Keratinocyte (primary cell): ENCODE data around the gene GNMT. TPM values are rescaled to one million over a fixed set of nuclear protein-coding genes. Genes with fewer than 3 reads are reported as not detected.

ENCODE experiments used
- DNase-seq: peaks from one replicate; pipeline ENCODE4 v3.0.0-alpha.2; 2011; ENCODE audit warnings: low read depth, missing footprints, low spot score
- FAIRE-seq: peaks from 2 replicates; lab custom pipeline; 2011; peaks lifted over from hg19 to GRCh38; lab: Jason Lieb, UNC
- H2AFZ ChIP-seq: 2 replicates; pipeline ENCODE4 v1.6.0; 2012; ENCODE audit warnings: low read length, control low read depth, inconsistent platforms; ENCODE audit not compliant: control insufficient read depth
- H3K27ac ChIP-seq: 2 replicates; pipeline ENCODE4 v1.5.1; 2011; ENCODE audit warnings: low read length; ENCODE audit not compliant: control insufficient read depth, insufficient read depth
- H3K27me3 ChIP-seq: 3 replicates; pipeline ENCODE4 v1.6.0; 2011; ENCODE audit warnings: low read length; ENCODE audit not compliant: control insufficient read depth, insufficient read depth; ENCODE audit errors: extremely low read depth
- H3K36me3 ChIP-seq, 2 experiments: 2 replicates in 1 of 2; 3 replicates in 1 of 2; pipeline ENCODE4 v1.5.1; 2011; ENCODE audit warnings: low read length in 2 of 2, mild to moderate bottlenecking in 1 of 2; ENCODE audit not compliant: control insufficient read depth in 2 of 2, insufficient read depth in 2 of 2; ENCODE audit errors: extremely low read depth in 1 of 2
- H3K4me1 ChIP-seq: 3 replicates; pipeline ENCODE4 v1.5.1; 2011; ENCODE audit warnings: low read length; ENCODE audit not compliant: control insufficient read depth, insufficient read depth; ENCODE audit errors: extremely low read depth
- H3K4me2 ChIP-seq: 3 replicates; pipeline ENCODE4 v1.6.0; 2011; ENCODE audit warnings: low read depth, low read length; ENCODE audit not compliant: control insufficient read depth, insufficient read depth; ENCODE audit errors: extremely low read depth
- H3K4me3 ChIP-seq, 3 experiments: fragments of 200-600 bp in 1 of 3; sonication (generic) in 1 of 3; 2 replicates in 2 of 3; 3 replicates in 1 of 3; pipeline ENCODE4 v1.5.1; 2011 to 2016; ENCODE audit warnings: low read length in 3 of 3, mild to moderate bottlenecking in 3 of 3, control low read depth in 2 of 3, inconsistent platforms in 1 of 3, low read depth in 1 of 3, mixed read lengths in 1 of 3, mixed run types in 1 of 3, moderate library complexity in 1 of 3; ENCODE audit not compliant: control insufficient read depth in 2 of 3, insufficient read depth in 2 of 3; ENCODE audit errors: extremely low read depth in 1 of 3
- H3K79me2 ChIP-seq: 2 replicates; pipeline ENCODE4 v1.6.0; 2012; ENCODE audit warnings: low read length; ENCODE audit not compliant: control insufficient read depth, insufficient read depth
- H3K9ac ChIP-seq: 3 replicates; pipeline ENCODE4 v1.6.0; 2011; ENCODE audit warnings: low read length; ENCODE audit not compliant: control insufficient read depth, insufficient read depth; ENCODE audit errors: extremely low read depth
- H3K9me1 ChIP-seq: 3 replicates; pipeline ENCODE4 v1.6.0; 2011; ENCODE audit warnings: low read length; ENCODE audit not compliant: control insufficient read depth, insufficient read depth; ENCODE audit errors: extremely low read depth
- H3K9me3 ChIP-seq: 2 replicates; pipeline ENCODE4 v1.5.1; 2012; ENCODE audit warnings: low read depth, low read length; ENCODE audit not compliant: control insufficient read depth
- H4K20me1 ChIP-seq: 3 replicates; pipeline ENCODE4 v1.6.0; 2011; ENCODE audit warnings: low read length; ENCODE audit not compliant: control insufficient read depth, insufficient read depth; ENCODE audit errors: extremely low read depth
- CTCF ChIP-seq, 3 experiments: IDR thresholded peaks in 1 of 3; conservative IDR thresholded peaks in 1 of 3; optimal IDR thresholded peaks in 1 of 3; 2 replicates in 2 of 3; 3 replicates in 1 of 3; pipeline versions ENCODE3 to v1.5.1; 2011; ENCODE audit warnings: low read length in 3 of 3, mild to moderate bottlenecking in 3 of 3, moderate library complexity in 2 of 3, control low read depth in 1 of 3, inconsistent platforms in 1 of 3; ENCODE audit not compliant: insufficient read depth in 2 of 3; ENCODE audit errors: extremely low read depth in 1 of 3
- EZH2 ChIP-seq: IDR thresholded peaks from one replicate; pipeline ENCODE4 v1.6.1; 2012; ENCODE audit warnings: inconsistent platforms, mild to moderate bottlenecking, low read length, moderate library complexity
- dilution Hi-C: fragments of 300-500 bp; cut with MboI; formaldehyde crosslinking; loops from one replicate; pipeline ENCODE4 v1.7.0; 2020; ENCODE audit warnings: low sequenced_read_pairs; ENCODE audit not compliant: extremely low pct_ligation_motif_present
- polyA plus RNA-seq, 5 experiments: library from polyadenylated mRNA; depleted of rRNA in 3 of 5; stranded (reverse) in 3 of 5; stranded (forward) in 1 of 5; unstranded in 1 of 5; fragments of >200 nt; gene quantifications; 1 replicate in 1 of 5; 2 replicates in 3 of 5; 3 replicates in 1 of 5; pipeline versions ENCODE4 v1.2.1 to v1.2.3, GENCODE V29; 2011 to 2012; ENCODE audit warnings: missing spikeins in 2 of 5, low read depth in 1 of 5, low replicate concordance in 1 of 5

Gene GNMT
- polyA plus RNA-seq, 1 donor (not counting 4 experiments of a cell fraction or from before 2014, with no cell fraction given): 0.08 TPM

GRCh38 chr6:43012364-43012763, 51.8 kb downstream of the GNMT start:
- FAIRE-seq (no peak), DNase-seq (no peak)
- Histone ChIP-seq H3K36me3 (peaks cover 28 to 32% of the 10 kb centered on the region in 2 experiments), H3K27me3 (no peaks in the 10 kb centered on the region), H2AFZ (no peak overlapping the region), H3K9ac (peak overlapping the region; percentile 76), H3K4me1 (peaks cover 16% of the 10 kb centered on the region), H3K4me3 (peak overlapping the region in 1 of 3 experiments; percentile 95), H4K20me1 (no peaks in the 10 kb centered on the region), H3K79me2 (peaks cover 39% of the 10 kb centered on the region), H3K9me1 (no peaks in the 10 kb centered on the region), H3K4me2 (peak overlapping the region; percentile 73), H3K9me3 (no peaks in the 10 kb centered on the region), H3K27ac (no peak overlapping the region)
- TF ChIP-seq CTCF (optimal IDR thresholded peaks at IDR 0.05 in 1 of 3, IDR thresholded peaks at IDR 0.05 in 1 of 3, conservative IDR thresholded peaks at IDR 0.05 in 1 of 3; ENCODE audit: extremely low read depth in 1 of 3, insufficient read depth in 2 of 3, low read length in 3 of 3): no peak
- TF ChIP-seq EZH2: no peak
- dilution Hi-C loops: no loop called here

GRCh38 chr6:43013097-43013842, 52.7 kb downstream of the GNMT start:
- peaks cover 29 to 34% of the 10 kb centered on the region in 2 experiments for H3K36me3 ChIP-seq
- peak overlapping the region; percentile 27 for H3K27ac ChIP-seq
- peaks cover 16% of the 10 kb centered on the region for H3K4me1 ChIP-seq
- no peak for DNase-seq
- peak overlapping the region; percentile 73 for H3K4me2 ChIP-seq
- H3K79me2 ChIP-seq: peaks cover 41% of the 10 kb centered on the region
- no peaks in the 10 kb centered on the region for H3K27me3 ChIP-seq
- peak overlapping the region; percentile 76 for H2AFZ ChIP-seq
- no peaks in the 10 kb centered on the region for H4K20me1 ChIP-seq
- FAIRE-seq: no peak
- peak overlapping the region; percentile 61 to 95 (median 87) for H3K4me3 ChIP-seq
- dilution Hi-C loops: no loop called here
- H3K9ac ChIP-seq: peak overlapping the region; percentile 76
- no peaks in the 10 kb centered on the region for H3K9me1 ChIP-seq
- TF ChIP-seq CTCF (optimal IDR thresholded peaks at IDR 0.05 in 1 of 3, IDR thresholded peaks at IDR 0.05 in 1 of 3, conservative IDR thresholded peaks at IDR 0.05 in 1 of 3; ENCODE audit: extremely low read depth in 1 of 3, insufficient read depth in 2 of 3, low read length in 3 of 3): no peak
- no peak for TF ChIP-seq EZH2
- H3K9me3 ChIP-seq: no peaks in the 10 kb centered on the region

Other genes with a start within 250 kb of the GNMT start
- gene PRPH2, start 238.2 kb upstream of the GNMT start, polyA plus RNA-seq: 0.01 to 0.05 TPM in 2 of 3 replicates, not detected in the other
- gene TBCC, start 214.7 kb upstream of the GNMT start, polyA plus RNA-seq: 14.1 to 18.8 TPM (median 16.7 TPM) in 3 replicates
- 4.2 to 6.5 TPM (median 5.0 TPM) in 3 replicates for gene BICRAL, start 178.7 kb upstream of the GNMT start, polyA plus RNA-seq
- 61.5 to 104 TPM (median 76.8 TPM) in 3 replicates for gene RPL7L1, start 81.1 kb upstream of the GNMT start, polyA plus RNA-seq
- gene PTCRA, start 44.7 kb upstream of the GNMT start, polyA plus RNA-seq: not detected in 3 replicates
- 15.8 to 30.9 TPM (median 19.7 TPM) in 3 replicates for gene CNPY3, start 31.3 kb upstream of the GNMT start, polyA plus RNA-seq
- 5.6 to 8.7 TPM (median 7.5 TPM) in 3 replicates for gene PEX6, start 18.4 kb downstream of the GNMT start, polyA plus RNA-seq
- gene PPP2R5D, start 23.8 kb downstream of the GNMT start, polyA plus RNA-seq: 44.4 to 59.9 TPM (median 49.6 TPM) in 3 replicates
- gene MEA1, start 53.2 kb downstream of the GNMT start, polyA plus RNA-seq: 62.4 to 76.1 TPM (median 69.2 TPM) in 3 replicates
- 22.4 to 30.3 TPM (median 24.8 TPM) in 3 replicates for gene KLHDC3, start 53.5 kb downstream of the GNMT start, polyA plus RNA-seq
- 57.1 to 101 TPM (median 67.5 TPM) in 3 replicates for gene RRP36, start 60.9 kb downstream of the GNMT start, polyA plus RNA-seq
- gene CUL7, start 93.1 kb downstream of the GNMT start, polyA plus RNA-seq: 8.1 to 15.0 TPM (median 10.4 TPM) in 3 replicates
- gene MRPL2, start 98.7 kb downstream of the GNMT start, polyA plus RNA-seq: 25.6 to 36.0 TPM (median 27.4 TPM) in 3 replicates
- gene KLC4, start 98.9 kb downstream of the GNMT start, polyA plus RNA-seq: 8.3 to 15.2 TPM (median 8.8 TPM) in 3 replicates
- gene PTK7, start 115.6 kb downstream of the GNMT start, polyA plus RNA-seq: 58.8 to 88.8 TPM (median 81.0 TPM) in 3 replicates
- gene SRF, start 210.5 kb downstream of the GNMT start, polyA plus RNA-seq: 26.0 to 39.2 TPM (median 28.5 TPM) in 3 replicates
- 19.0 to 23.0 TPM (median 21.6 TPM) in 3 replicates for gene CUL9, start 221.4 kb downstream of the GNMT start, polyA plus RNA-seq